BLaER1 treated with 17β-estradiol and CSF1 and Interleukin-3, amounts not matched to agents 10 nM and 100 nM (cell line): Measurements from ENCODE around the gene USP17L5.
"Not testable (repeated sequence)": the region's sequence is repeated elsewhere in the genome, so short reads cannot be mapped to it uniquely, and the experiment has no call there.

Experiments used
- H3K27ac ChIP-seq, 11 experiments: shearing (Covaris generic); formaldehyde crosslinking; 2 replicates each; pipeline ENCODE4 v1.8.1; 2022
- H3K27me3 ChIP-seq, 11 experiments: shearing (Covaris generic); formaldehyde crosslinking; 2 replicates each; pipeline ENCODE4 v1.8.1; 2022
- H3K36me3 ChIP-seq, 11 experiments: shearing (Covaris generic); formaldehyde crosslinking; 2 replicates each; pipeline ENCODE4 v1.8.1; 2022
- H3K4me1 ChIP-seq, 10 experiments: shearing (Covaris generic); formaldehyde crosslinking; 2 replicates each; pipeline ENCODE4 v1.8.1; 2022
- H3K4me2 ChIP-seq, 11 experiments: shearing (Covaris generic); formaldehyde crosslinking; 2 replicates each; pipeline ENCODE4 v1.8.1; 2022
- H3K4me3 ChIP-seq, 10 experiments: shearing (Covaris generic); formaldehyde crosslinking; 2 replicates each; pipeline ENCODE4 v1.8.1; 2022
- H3K9ac ChIP-seq, 11 experiments: shearing (Covaris generic); formaldehyde crosslinking; 2 replicates each; pipeline ENCODE4 v1.8.1; 2022
- H3K9me3 ChIP-seq, 11 experiments: shearing (Covaris generic); formaldehyde crosslinking; replicated peaks in 1 of 11; 2 replicates each; pipeline ENCODE4 v1.8.1; 2022
- H4K20me1 ChIP-seq, 11 experiments: shearing (Covaris generic); formaldehyde crosslinking; 2 replicates each; pipeline ENCODE4 v1.8.1; 2022
- Cebpa-rat ChIP-seq, 11 experiments: shearing (Covaris generic); IDR thresholded peaks; 2 replicates each; pipeline ENCODE4 v1.8.1; 2022

The USP17L5 gene

DNA sequence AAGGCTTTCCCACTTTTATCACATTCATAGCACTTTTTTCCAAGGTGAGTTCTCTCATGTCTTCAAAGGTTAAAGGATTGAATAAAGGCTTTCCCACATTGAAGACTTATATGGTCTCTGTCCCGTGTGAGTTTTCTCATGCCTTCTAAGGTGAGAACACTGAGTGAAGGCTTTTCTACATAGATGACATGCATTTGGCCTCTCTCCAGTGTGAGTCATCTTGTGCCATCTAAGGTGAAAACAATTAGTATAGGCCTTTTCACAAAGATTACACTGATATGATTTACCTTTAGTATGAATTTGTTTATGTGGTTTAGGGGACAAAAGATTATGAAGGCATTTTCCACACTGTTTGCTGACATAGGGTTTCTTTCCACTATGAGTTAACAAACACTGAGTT, 44.9 kb downstream of the USP17L5 start:
- no peak for TF ChIP-seq Cebpa-rat (IDR thresholded peaks at IDR 0.05)
- no peaks in the 10 kb centered on the region for H4K20me1 ChIP-seq
- no peak overlapping the region for H3K9ac ChIP-seq
- peaks cover 0 to 7% (median 4%) of the 10 kb centered on the region in 11 experiments; a peak in 3 of 22 replicates for H3K9me3 ChIP-seq
- H3K27ac ChIP-seq: no peak overlapping the region
- H3K4me1 ChIP-seq: peaks cover 0 to 7% (median 4%) of the 10 kb centered on the region in 10 experiments; a peak in 12 of 20 replicates
- H3K27me3 ChIP-seq: no peaks in the 10 kb centered on the region
- H3K36me3 ChIP-seq: no peaks in the 10 kb centered on the region
- no peak overlapping the region for H3K4me2 ChIP-seq
- H3K4me3 ChIP-seq: no peak overlapping the region

DNA sequence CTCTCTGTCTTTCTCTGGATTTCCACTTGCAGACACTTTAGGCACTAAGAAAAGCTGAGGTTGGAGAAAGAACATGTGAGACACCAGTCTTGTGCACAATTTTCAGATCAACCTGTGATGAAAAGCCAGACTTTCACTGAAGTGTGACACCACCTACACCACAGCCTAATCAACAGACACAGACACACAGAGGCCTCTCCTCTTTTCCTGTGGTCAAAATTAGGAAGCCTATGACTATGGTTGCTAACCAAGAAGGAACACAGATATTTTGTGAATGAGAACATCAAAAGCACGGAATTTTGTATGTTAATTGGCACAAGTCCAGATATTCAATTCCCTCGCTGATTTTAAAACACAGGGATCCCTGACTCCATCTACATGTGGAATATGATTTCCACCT, 49.8 kb downstream of the USP17L5 start:
- not testable (repeated sequence) for H3K36me3 ChIP-seq, H3K27ac ChIP-seq, H3K9me3 ChIP-seq, H3K27me3 ChIP-seq, H3K4me3 ChIP-seq, H4K20me1 ChIP-seq, H3K9ac ChIP-seq
- Histone ChIP-seq H3K4me1 (peaks cover 0 to 13% (median 10%) of the 10 kb centered on the region in 10 experiments; a peak in 13 of 20 replicates), H3K4me2 (peak overlapping the region in 8 of 11 experiments; percentile 26 to 57 (median 42); a peak in 14 of 22 replicates)
